Heart right ventricle (tissue), 16 donors: ENCODE data around the gene TRIM46. TPM values are rescaled to one million over a fixed set of nuclear protein-coding genes. Genes with fewer than 3 reads are reported as not detected.

Source experiments
- ATAC-seq, 8 donors: fragments of 200-7000 bp; cut with Tn5 transposase; one replicate each; pipeline ENCODE4 v1.9.1; 2020; ENCODE audit warnings: mild to moderate bottlenecking in 8 of 8, moderate library complexity in 8 of 8, moderate number of reproducible peaks in 1 of 8
- DNase-seq, 2 donors: peaks; one replicate each; pipeline ENCODE4 v3.0.0-alpha.2; 2020
- H3K27ac ChIP-seq, 10 donors: fragments of 200-600 bp; sonication (generic) in 2 of 10; one replicate each; pipeline versions ENCODE4 v1.5.0 to v1.8.0; 2020 to 2022; ENCODE audit warnings: mild to moderate bottlenecking in 3 of 10
- H3K27me3 ChIP-seq, 7 donors: fragments of 200-600 bp; one replicate each; pipeline ENCODE4 v1.8.0; 2021 to 2022; ENCODE audit warnings: mild to moderate bottlenecking in 2 of 7
- H3K36me3 ChIP-seq, 9 donors: fragments of 200-600 bp; sonication (generic) in 1 of 9; one replicate each; pipeline versions ENCODE4 v1.5.0 to v1.8.0; 2020 to 2022; ENCODE audit warnings: mild to moderate bottlenecking in 2 of 9
- H3K4me1 ChIP-seq, 9 donors: fragments of 200-600 bp; sonication (generic) in 1 of 9; one replicate each; pipeline versions ENCODE4 v1.5.0 to v1.8.0; 2020 to 2022; ENCODE audit warnings: mild to moderate bottlenecking in 4 of 9
- H3K4me3 ChIP-seq, 10 donors: fragments of 200-600 bp; sonication (generic) in 2 of 10; one replicate each; pipeline versions ENCODE4 v1.5.0 to v1.8.0; 2020 to 2022; ENCODE audit warnings: mild to moderate bottlenecking in 7 of 10, moderate library complexity in 2 of 10
- H3K9me3 ChIP-seq, 11 donors: fragments of 200-600 bp in 10 of 11; sonication (generic) in 2 of 11; one replicate each; pipeline versions ENCODE4 v1.5.0 to v1.8.0; 2013 to 2022; ENCODE audit warnings: mild to moderate bottlenecking in 2 of 11, control low read depth in 1 of 11, moderate library complexity in 1 of 11
- CTCF ChIP-seq, 9 donors: fragments of 200-600 bp; sonication (generic) in 2 of 9; IDR thresholded peaks; one replicate each; pipeline versions ENCODE4 v1.5.0 to v1.8.0; 2021 to 2022; ENCODE audit warnings: antibody characterized with exemption in 9 of 9, mild to moderate bottlenecking in 5 of 9, moderate library complexity in 1 of 9
- WGBS, 2 donors: extraction: QIAGEN DNeasy Blood & Tissue Kit; methylation state at CpG; one replicate each; pipeline ENCODE4 v1.1.7; 2013; ENCODE audit warnings: inconsistent platforms in 1 of 2; 5-methylcytosine and 5-hydroxymethylcytosine counted together
- intact Hi-C, 10 donors: fragments of 100-400 bp; cut with DNase I; formaldehyde crosslinking; loops; one replicate each; pipeline versions ENCODE4 v1.11.1 to v1.14.2; 2022
- polyA plus RNA-seq, 2 donors: library from polyadenylated mRNA; stranded (reverse); fragments of 200-250 nt; gene quantifications; one replicate each; pipeline ENCODE4 v1.2.3, GENCODE V29; 2013
- total RNA-seq, 10 donors: library from RNA; stranded (reverse); fragmentation: NEBNext Ultra II Directional in 3 of 10; extraction: Animal tissue kit (Norgen Biotek cat#: 25700) in 3 of 10; gene quantifications; one replicate each; pipeline versions ENCODE4 v1.2.1 to v1.2.4, GENCODE V29; 2021 to 2023
- donor health status: Arrhythmogenic right ventricular cardiomyopathy.
- donor health status: ischemic (EF 13 %, LVEDD 7.1; RV severe dilation, severe dysfunction).
- donor health status: healthy with polysubstance abuse.
- donor health status: DM: no; HTN: yes; CAD: no.
- donor health status: DM: no; HTN: no; CAD: no.
- donor health status: ischemic (EF 25% LVEDD 6.9; RV normal size, moderate dysfunction).
- donor health status: ischemic (EF 25% LVEDD 5.7; RV mildly dilated, moderate dysfunction).
- donor health status: healthy.
- donor health status: DM: yes; HTN: yes; CAD: no.
- donor health status: Ischemic cardiomyopathy.
- donor health status: ischemic (EF 35%, LVEDD 5.7; RV mildly dilated, moderate dysfunction).
- donor health status: nonischemic (EF 11% LVEDD 7.7; RV severe dilation, severe dysfunction).
- donor health status: DM: yes; HTN: yes; CAD: no.
- donor health status: PGD.
- donor health status: ischemic (EF 29% LVEDD 5.4; RV normal size, mild dysfunction).
- donor health status: nonischemic (EF 23%, LVEDD 6.1; RV moderate dilation, normal function).

The TRIM46 gene
- total and polyA plus RNA-seq, 12 donors: 0.04 to 0.35 (median 0.09) TPM; not detected in 8

GRCh38 chr1:155184351-155184811 is 10.7 kb downstream of the TRIM46 start:
- Histone ChIP-seq H3K4me1 (peaks cover 0 to 14% (median 8%) of the 10 kb centered on the region in 9 donors), H3K36me3 (no peaks in the 10 kb centered on the region), H3K27me3 (no peaks in the 10 kb centered on the region), H3K4me3 (no peak overlapping the region), H3K9me3 (no peaks in the 10 kb centered on the region), H3K27ac (peak overlapping the region in 5 of 10 donors; percentile 53 to 75 (median 66))
- WGBS, 2 donors: 90 to 95% methylated on average over 4 of the region's 4 CpGs
- intact Hi-C loops: no loop called here
- ATAC-seq (peak in 1 of 8 donors; percentile 5), DNase-seq (no peak)
- TF ChIP-seq CTCF (IDR thresholded peaks at IDR 0.05): no peak

GRCh38 chr1:155184835-155185782 is 11.5 kb downstream of the TRIM46 start:
- H3K4me3 ChIP-seq: no peak overlapping the region
- 39 to 48% methylated on average over 21 of the region's 21 CpGs for WGBS, 2 donors
- peak overlapping the region in 9 of 10 donors; percentile 19 to 75 (median 64) for H3K27ac ChIP-seq
- DNase-seq (peak in 1 of 2 donors; percentile 48), ATAC-seq (peak; percentile 47 to 83 (median 67))
- intact Hi-C loops: no loop called here
- H3K27me3 ChIP-seq: no peaks in the 10 kb centered on the region
- TF ChIP-seq CTCF (IDR thresholded peaks at IDR 0.05): no peak
- no peaks in the 10 kb centered on the region for H3K36me3 ChIP-seq
- H3K4me1 ChIP-seq: peaks cover 0 to 14% (median 8%) of the 10 kb centered on the region in 9 donors
- no peaks in the 10 kb centered on the region for H3K9me3 ChIP-seq

GRCh38 chr1:155185783-155186066 is 12.1 kb downstream of the TRIM46 start:
- H3K27ac ChIP-seq: peak overlapping the region in 5 of 10 donors; percentile 64 to 75 (median 66)
- DNase-seq: no peak
- WGBS, 2 donors: 69 to 71% methylated on average over 6 of the region's 6 CpGs

More at GRCh38 chr1:155185783-155186066, 12.1 kb downstream of the TRIM46 start:
- peak in 1 of 8 donors; percentile 2 for ATAC-seq
- no peaks in the 10 kb centered on the region for H3K27me3 ChIP-seq
- H3K4me1 ChIP-seq: peaks cover 0 to 14% (median 8%) of the 10 kb centered on the region in 9 donors
- no peak for TF ChIP-seq CTCF (IDR thresholded peaks at IDR 0.05)
- H3K9me3 ChIP-seq: no peaks in the 10 kb centered on the region
- no peak overlapping the region for H3K4me3 ChIP-seq
- intact Hi-C loops: no loop called here
- no peaks in the 10 kb centered on the region for H3K36me3 ChIP-seq
